Activated CD4-positive, alpha-beta T cell treated with anti-CD3 and anti-CD28 coated beads for 36 hours (primary cell): Measurements from ENCODE around the gene IBA57. TPM values are rescaled to one million over a fixed set of nuclear protein-coding genes. Genes with fewer than 3 reads are reported as not detected.
A peak's percentile ranks its signal among the peaks of the same experiment; 100 is the strongest.

ENCODE experiments used
- ATAC-seq: fragments of 200-7000 bp; cut with Tn5 transposase; one replicate; pipeline ENCODE4 v1.10.0; 2021; ENCODE audit warnings: mild to moderate bottlenecking, moderate library complexity
- CTCF ChIA-PET: fragments of 350-600 bp; sonication (Branson Sonifier 250); formaldehyde crosslinking; loops from one replicate; lab custom pipeline; 2021; ENCODE audit warnings: antibody characterized with exemption; lab: Charles Lee
- POLR2A ChIA-PET: fragments of 350-600 bp; sonication (Branson Sonifier 250); formaldehyde crosslinking; loops from one replicate; lab custom pipeline; 2021; ENCODE audit warnings: antibody characterized with exemption, inconsistent platforms; lab: Charles Lee
- DNase-seq: peaks from one replicate; pipeline ENCODE4 v3.0.0-alpha.2; 2020
- H3K27ac Mint-ChIP-seq: one replicate; pipeline ENCODE4 v1.8.0; 2021; ENCODE audit warnings: mixed read lengths
- H3K27me3 Mint-ChIP-seq: one replicate; pipeline ENCODE4 v1.8.0; 2021; ENCODE audit warnings: mixed read lengths
- H3K36me3 Mint-ChIP-seq: one replicate; pipeline ENCODE4 v1.8.0; 2021; ENCODE audit warnings: low read depth, mixed read lengths
- H3K4me1 Mint-ChIP-seq: one replicate; pipeline ENCODE4 v1.8.0; 2021; ENCODE audit warnings: mixed read lengths
- H3K4me3 Mint-ChIP-seq: one replicate; pipeline ENCODE4 v1.8.0; 2021; ENCODE audit warnings: mild to moderate bottlenecking, moderate library complexity, mixed read lengths
- H3K9me3 Mint-ChIP-seq: one replicate; pipeline ENCODE4 v1.8.0; 2021; ENCODE audit warnings: low read depth, mixed read lengths
- intact Hi-C, 2 experiments: fragments of 100-400 bp; cut with DNase I in 1 of 2; cut with micrococcal nuclease in 1 of 2; formaldehyde crosslinking; loops; one replicate each; pipeline versions ENCODE4 v1.14.2 to v1.15.1; 2022 to 2024; cut with DNase I, micrococcal nuclease
- total RNA-seq, 2 experiments: library from RNA; stranded (reverse); gene quantifications; one replicate each; pipeline ENCODE4 v1.2.3, GENCODE V29; 2021

IBA57 gene
- total RNA-seq, 2 experiments from 2014 or later, result 6.0 to 8.3 TPM

- DNase-seq, result no peak
- no peak for ATAC-seq
- H3K9me3 Mint-ChIP-seq, result no peaks in the 10 kb centered on the region
- H3K27me3 Mint-ChIP-seq, result no peaks in the 10 kb centered on the region
- peaks cover 3% of the 10 kb centered on the region for H3K36me3 Mint-ChIP-seq
- intact Hi-C loops, result loop anchor here (2.0 to 10.0 kb wide), 2 partner anchors 81 to 1759 kb away; partner anchors contain the start of genes ARF1 (in 1 of the 2) and PARP1 (in 1 of the 2)
- ChIA-PET CTCF (interaction anchor here (1.3 to 3.7 kb wide), 4 partner anchors 15 to 81 kb away, joined by 5 to 30 read pairs (median 8); partner anchors contain the start of gene ARF1), POLR2A (interaction anchor here (1.3 kb wide), 1 partner anchor 21 kb away, joined by 3 read pairs; no protein-coding TSS in a partner anchor)
- peaks cover 35% of the 10 kb centered on the region for H3K4me1 Mint-ChIP-seq
- peak overlapping the region; percentile 87 for H3K27ac Mint-ChIP-seq
- H3K4me3 Mint-ChIP-seq, result peak overlapping the region; percentile 80
Measured at GRCh38 chr1:228163776-228164519, 1.7 kb upstream of the IBA57 start.

GRCh38 chr1:228164561-228165371 lies 838 bp upstream of the IBA57 start:
- Mint-ChIP-seq H3K36me3 (peaks cover 3% of the 10 kb centered on the region), H3K27ac (peak overlapping the region; percentile 87), H3K9me3 (no peaks in the 10 kb centered on the region), H3K4me3 (peak overlapping the region; percentile 80), H3K27me3 (no peaks in the 10 kb centered on the region), H3K4me1 (peaks cover 35% of the 10 kb centered on the region)
- DNase-seq, result no peak
- POLR2A ChIA-PET, result interaction anchor here (0.6 to 1.5 kb wide), 7 partner anchors 9 to 242 kb away, joined by 3 to 9 read pairs (median 4); partner anchors contain the start of genes GUK1 and TRIM11
- ATAC-seq, result no peak
- intact Hi-C loops, result loop anchor here (1.0 to 10.0 kb wide), 11 partner anchors 10 to 1760 kb away; partner anchors contain the start of genes MRPL55 (in 2 of the 2), ARF1 (in 1 of the 2), C1orf35 (in 1 of the 2) and GUK1 (in 1 of the 2)
- CTCF ChIA-PET, result interaction anchor here (0.6 to 3.9 kb wide), 16 partner anchors 8 to 1172 kb away, joined by 3 to 30 read pairs (median 4); partner anchors contain the start of genes ARF1, GUK1 and TRIM11

- POLR2A ChIA-PET, result interaction anchor here (0.9 to 1.5 kb wide), 6 partner anchors 11 to 240 kb away, joined by 3 to 8 read pairs (median 4); partner anchors contain the start of genes ARF1, GUK1 and TRIM11
- H3K4me1 Mint-ChIP-seq, result peaks cover 35% of the 10 kb centered on the region
- H3K9me3 Mint-ChIP-seq, result no peaks in the 10 kb centered on the region
- H3K36me3 Mint-ChIP-seq, result peaks cover 3% of the 10 kb centered on the region
- intact Hi-C loops, result loop anchor here (1.0 to 10.0 kb wide), 16 partner anchors 8 to 1762 kb away; partner anchors contain the start of genes ARF1 (in 1 of the 2), C1orf35 (in 1 of the 2), GUK1 (in 1 of the 2) and JMJD4 (in 1 of the 2)
- H3K27ac Mint-ChIP-seq, result peak overlapping the region; percentile 81
- H3K4me3 Mint-ChIP-seq, result peak overlapping the region; percentile 80
- DNase-seq, result peak; percentile 81
- peak; percentile 23 for ATAC-seq
- no peaks in the 10 kb centered on the region for H3K27me3 Mint-ChIP-seq
- CTCF ChIA-PET, result interaction anchor here (0.7 to 3.9 kb wide), 15 partner anchors 11 to 294 kb away, joined by 3 to 30 read pairs (median 4); partner anchors contain the start of genes ARF1 and GUK1
Measured at GRCh38 chr1:228166170-228166936, 749 bp downstream of the IBA57 start.

- peak overlapping the region; percentile 34 for H3K27ac Mint-ChIP-seq
- no peaks in the 10 kb centered on the region for H3K27me3 Mint-ChIP-seq
- no peaks in the 10 kb centered on the region for H3K9me3 Mint-ChIP-seq
- no peak for ATAC-seq
- ChIA-PET CTCF (interaction anchor here (0.7 to 1.9 kb wide), 3 partner anchors 31 to 1017 kb away, joined by 3 to 5 read pairs (median 3); no protein-coding TSS in a partner anchor), POLR2A (no interaction called here)
- peaks cover 22% of the 10 kb centered on the region for H3K4me1 Mint-ChIP-seq
- H3K4me3 Mint-ChIP-seq, result no peak overlapping the region
- DNase-seq, result no peak
- intact Hi-C loops, result loop anchor here (5.0 to 10.0 kb wide), 4 partner anchors 109 to 1764 kb away; partner anchors contain the start of gene PARP1 (in 1 of the 2)
- peaks cover 3% of the 10 kb centered on the region for H3K36me3 Mint-ChIP-seq
Measured at GRCh38 chr1:228168563-228169270, 3.1 kb downstream of the IBA57 start.

GRCh38 chr1:228169345-228169744 lies 3.7 kb downstream of the IBA57 start:
- POLR2A ChIA-PET, result no interaction called here
- Mint-ChIP-seq H3K4me1 (peaks cover 16% of the 10 kb centered on the region), H3K27ac (peak overlapping the region; percentile 7), H3K27me3 (no peaks in the 10 kb centered on the region), H3K9me3 (no peaks in the 10 kb centered on the region), H3K4me3 (no peak overlapping the region), H3K36me3 (peaks cover 3% of the 10 kb centered on the region)
- DNase-seq (no peak), ATAC-seq (no peak)
- CTCF ChIA-PET, result interaction anchor here (1.5 kb wide), 1 partner anchor 63 kb away, joined by 3 read pairs; no protein-coding TSS in a partner anchor
- intact Hi-C loops, result loop anchor here (5.0 to 10.0 kb wide), 4 partner anchors 108 to 1765 kb away; partner anchors contain the start of gene PARP1 (in 1 of the 2)

- intact Hi-C loops, result no loop called here
- Mint-ChIP-seq H3K36me3 (peaks cover 3% of the 10 kb centered on the region), H3K4me1 (peaks cover 10% of the 10 kb centered on the region), H3K9me3 (no peaks in the 10 kb centered on the region), H3K27me3 (no peaks in the 10 kb centered on the region), H3K4me3 (no peak overlapping the region), H3K27ac (peak overlapping the region; percentile 25)
- ATAC-seq (no peak), DNase-seq (no peak)
- ChIA-PET CTCF (interaction anchor here (0.9 kb wide), 1 partner anchor 10 kb away, joined by 3 read pairs; no protein-coding TSS in a partner anchor), POLR2A (no interaction called here)
Measured at GRCh38 chr1:228170666-228171065, 5.1 kb downstream of the IBA57 start.

- intact Hi-C loops, result no loop called here
- ATAC-seq (no peak), DNase-seq (no peak)
- Mint-ChIP-seq H3K36me3 (peaks cover 3% of the 10 kb centered on the region), H3K9me3 (no peaks in the 10 kb centered on the region), H3K4me3 (no peak overlapping the region), H3K27ac (no peak overlapping the region), H3K4me1 (peaks cover 10% of the 10 kb centered on the region), H3K27me3 (no peaks in the 10 kb centered on the region)
- ChIA-PET POLR2A (no interaction called here), CTCF (interaction anchor here (0.6 to 0.9 kb wide), 2 partner anchors 10 to 42 kb away, joined by 3 to 4 read pairs; no protein-coding TSS in a partner anchor)
Measured at GRCh38 chr1:228171221-228171891, 5.8 kb downstream of the IBA57 start.

- Mint-ChIP-seq H3K4me3 (no peak overlapping the region), H3K36me3 (peaks cover 1% of the 10 kb centered on the region), H3K27me3 (no peaks in the 10 kb centered on the region), H3K27ac (peak overlapping the region; percentile 6), H3K9me3 (no peaks in the 10 kb centered on the region), H3K4me1 (peaks cover under 1% of the 10 kb centered on the region)
- intact Hi-C loops, result no loop called here
- CTCF ChIA-PET, result no interaction called here
- no peak for DNase-seq
- no peak for ATAC-seq
- POLR2A ChIA-PET, result interaction anchor here (1.0 to 1.7 kb wide), 2 partner anchors 8 to 30 kb away, joined by 3 to 9 read pairs; partner anchors contain the start of gene IBA57
Measured at GRCh38 chr1:228172591-228173527, 7.3 kb downstream of the IBA57 start.
